Spleen (tissue), 11 donors: ENCODE measurements around the gene SUMO4. TPM values are rescaled to one million over a fixed set of nuclear protein-coding genes. Genes with fewer than 3 reads are reported as not detected.
A peak's percentile ranks its signal among the peaks of the same experiment; 100 is the strongest.

Source experiments
- DNase-seq: peaks from one replicate; pipeline ENCODE4 v3.0.0-alpha.2; 2020
- H3K27ac ChIP-seq, 8 donors: fragments of 200-600 bp; sonication (generic) in 7 of 8; 1 replicate in 4 of 8; 2 replicates in 4 of 8; pipeline versions ENCODE4 v1.5.0 to v1.8.0; 2016 to 2021; ENCODE audit warnings: inconsistent platforms in 4 of 8, mild to moderate bottlenecking in 4 of 8, moderate library complexity in 1 of 8
- H3K27me3 ChIP-seq, 7 donors: fragments of 200-600 bp; sonication (generic) in 6 of 7; replicated peaks in 1 of 7; 1 replicate in 4 of 7; 2 replicates in 3 of 7; pipeline versions ENCODE4 v1.5.0 to v1.8.0; 2016 to 2021; ENCODE audit warnings: inconsistent platforms in 3 of 7, mild to moderate bottlenecking in 1 of 7
- H3K36me3 ChIP-seq, 6 donors: fragments of 200-600 bp; sonication (generic) in 5 of 6; 1 replicate in 4 of 6; 2 replicates in 2 of 6; pipeline versions ENCODE4 v1.5.0 to v1.8.0; 2016 to 2021; ENCODE audit warnings: inconsistent platforms in 2 of 6
- H3K4me1 ChIP-seq, 6 donors: fragments of 200-600 bp; sonication (generic) in 5 of 6; 1 replicate in 3 of 6; 2 replicates in 3 of 6; pipeline versions ENCODE4 v1.5.0 to v1.8.0; 2016 to 2021; ENCODE audit warnings: inconsistent platforms in 3 of 6
- H3K4me3 ChIP-seq, 8 donors: fragments of 200-600 bp; sonication (generic) in 7 of 8; 1 replicate in 4 of 8; 2 replicates in 4 of 8; pipeline versions ENCODE4 v1.5.0 to v1.8.0; 2016 to 2021; ENCODE audit warnings: inconsistent platforms in 4 of 8, mild to moderate bottlenecking in 4 of 8, moderate library complexity in 2 of 8
- H3K9me3 ChIP-seq, 8 donors: fragments of 200-600 bp; sonication (generic) in 7 of 8; 1 replicate in 4 of 8; 2 replicates in 4 of 8; pipeline versions ENCODE4 v1.5.0 to v1.8.0; 2016 to 2021; ENCODE audit warnings: inconsistent platforms in 4 of 8
- CTCF ChIP-seq, 11 experiments: fragments of 200-600 bp in 7 of 11; fragments of 450-650 bp in 4 of 11; sonication (generic) in 4 of 11; IDR thresholded peaks in 8 of 11; conservative IDR thresholded peaks in 3 of 11; 1 replicate in 7 of 11; 2 replicates in 4 of 11; pipeline versions ENCODE4 v1.4.0 to v1.8.0; 2016 to 2021; ENCODE audit warnings: antibody characterized with exemption in 11 of 11, inconsistent platforms in 4 of 11, mild to moderate bottlenecking in 1 of 11
- POLR2A ChIP-seq, 3 donors: fragments of 450-650 bp; IDR thresholded peaks; one replicate each; pipeline ENCODE4 v1.5.1; 2017; ENCODE audit warnings: antibody characterized with exemption in 3 of 3, mild to moderate bottlenecking in 1 of 3
- POLR2AphosphoS5 ChIP-seq, 3 donors: sonication (generic); formaldehyde crosslinking; IDR thresholded peaks; one replicate each; pipeline ENCODE4 v1.5.1; 2017; ENCODE audit warnings: antibody characterized with exemption in 3 of 3
- WGBS, 5 donors: extraction: QIAGEN DNeasy Blood & Tissue Kit in 3 of 5; methylation state at CpG; one replicate each; pipeline versions ENCODE4 v1.1.5 to v1.1.7; 2013 to 2018; 5-methylcytosine and 5-hydroxymethylcytosine counted together
- intact Hi-C: fragments of 100-400 bp; cut with DNase I; formaldehyde crosslinking; loops from one replicate; pipeline ENCODE4 v1.15.0; 2023; ENCODE audit warnings: low total_unique reads
- polyA plus RNA-seq, 3 donors: library from polyadenylated mRNA; stranded (reverse); fragments of 200-250 nt; gene quantifications; one replicate each; pipeline ENCODE4 v1.2.1, GENCODE V29; 2013
- total RNA-seq, 7 donors: library from RNA; depleted of rRNA in 3 of 7; stranded (reverse); fragments of >200 nt in 3 of 7; fragmentation: NEBNext Ultra II Directional in 4 of 7; extraction: Animal tissue kit (Norgen Biotek cat#: 25700) in 4 of 7; gene quantifications; one replicate each; pipeline versions ENCODE4 v1.1.0 to v1.2.1, GENCODE V29; 2016 to 2021
- donor health status: healthy with polysubstance abuse.
- donor health status: DM: no; HTN: no; CAD: no; lungs with moderate emphysema.
- donor health status: DM: no; HTN: no; CAD: no.
- donor health status: Bipolar disorder and iron deficiency.
- donor health status: healthy.
- donor health status: DM: no; HTN: no; CAD: no.
- donor health status: DM: yes; HTN: yes; CAD: no.

The SUMO4 gene
- total and polyA plus RNA-seq, 10 donors, result 0.16 to 19.7 (median 6.3) TPM; not detected in 2

DNA sequence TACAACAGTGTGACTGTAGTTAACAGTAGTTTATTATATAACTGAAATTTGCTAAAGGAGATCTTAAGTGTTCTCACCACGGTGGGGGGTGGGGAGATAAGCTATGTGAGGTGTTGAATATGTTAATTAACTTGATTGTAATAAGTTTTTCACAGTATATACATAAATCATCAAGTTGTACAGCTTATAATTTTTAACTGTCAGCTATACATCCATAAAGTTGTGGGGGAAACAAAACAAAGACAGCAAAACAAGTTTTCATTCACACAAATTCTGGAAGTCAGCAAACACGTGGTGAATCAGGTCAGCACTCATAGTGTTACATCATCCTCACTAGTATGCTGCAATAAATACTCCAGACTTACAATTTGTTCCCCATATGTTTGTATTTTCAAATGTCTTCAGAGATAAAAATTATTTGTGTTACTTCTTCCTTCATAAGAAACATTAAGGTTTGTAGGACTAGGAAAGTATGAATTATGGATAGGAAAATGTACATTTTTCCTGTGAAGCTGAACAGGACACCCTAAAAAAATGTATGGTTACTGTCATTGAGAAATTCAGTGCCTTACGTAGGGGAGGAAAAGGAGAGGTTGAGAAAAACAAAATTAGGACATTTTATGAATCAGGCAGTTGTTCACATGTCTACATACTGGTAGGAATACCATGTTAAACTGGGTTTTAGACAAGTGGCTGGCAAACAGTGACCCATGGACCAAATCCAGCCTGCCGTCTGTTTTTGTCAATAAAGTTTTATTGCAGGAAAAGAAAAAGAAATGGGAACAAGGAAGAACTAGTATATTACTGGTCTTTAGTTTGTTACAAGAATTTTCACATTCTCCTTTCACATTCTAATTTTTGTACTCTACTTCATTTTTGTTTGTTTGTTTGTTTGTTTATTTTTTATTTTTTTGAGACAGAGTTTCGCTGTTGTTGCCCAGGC, 6.0 kb downstream of the SUMO4 start:
- Histone ChIP-seq H3K4me1 (peaks cover 0 to 6% (median 0%) of the 10 kb centered on the region in 6 donors), H3K9me3 (no peaks in the 10 kb centered on the region), H3K27me3 (no peaks in the 10 kb centered on the region), H3K4me3 (no peak overlapping the region), H3K36me3 (peaks cover 0 to 76% (median 37%) of the 10 kb centered on the region in 6 donors), H3K27ac (peak overlapping the region in 4 of 8 donors; percentile 36 to 62 (median 42))
- intact Hi-C loops, result no loop called here
- 65 to 89% (median 78%) methylated on average over 5 of the region's 5 CpGs for WGBS, 5 donors
- no peak for DNase-seq
- TF ChIP-seq POLR2A (IDR thresholded peaks at IDR 0.05) (no peak), CTCF (IDR thresholded peaks at IDR 0.05 in 8 of 11, conservative IDR thresholded peaks at IDR 0.05 in 3 of 11) (no peak), POLR2AphosphoS5 (IDR thresholded peaks at IDR 0.05) (no peak)

DNA sequence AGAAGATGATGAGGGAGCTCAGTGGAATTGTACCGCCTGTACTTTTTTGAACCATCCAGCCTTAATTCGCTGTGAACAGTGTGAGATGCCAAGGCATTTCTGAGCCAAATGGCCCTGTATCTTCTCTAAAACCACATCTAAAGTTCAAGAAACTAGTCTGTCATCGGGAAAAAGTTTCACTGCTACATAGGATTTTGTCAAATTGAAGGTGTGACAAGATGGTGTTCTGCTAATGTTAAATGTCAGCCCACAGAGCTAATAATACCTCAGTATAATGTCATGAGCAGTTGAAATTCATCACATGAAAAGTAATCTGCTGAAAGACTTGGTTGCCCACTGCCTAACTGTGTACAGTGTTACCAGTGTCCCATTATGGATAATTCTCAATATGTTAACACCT, 9.6 kb downstream of the SUMO4 start:
- no peak overlapping the region for H3K27ac ChIP-seq
- H3K36me3 ChIP-seq, result peaks cover 0 to 64% (median 22%) of the 10 kb centered on the region in 6 donors
- no peaks in the 10 kb centered on the region for H3K9me3 ChIP-seq
- intact Hi-C loops, result no loop called here
- DNase-seq, result no peak
- peaks cover 0 to 6% (median 0%) of the 10 kb centered on the region in 6 donors for H3K4me1 ChIP-seq
- no peak for TF ChIP-seq POLR2A (IDR thresholded peaks at IDR 0.05)
- no peak for TF ChIP-seq CTCF (IDR thresholded peaks at IDR 0.05 in 8 of 11, conservative IDR thresholded peaks at IDR 0.05 in 3 of 11)
- TF ChIP-seq POLR2AphosphoS5 (IDR thresholded peaks at IDR 0.05), result no peak
- 89 to 95% (median 93%) methylated on average over 3 of the region's 3 CpGs for WGBS, 5 donors
- H3K4me3 ChIP-seq, result no peak overlapping the region
- H3K27me3 ChIP-seq, result no peaks in the 10 kb centered on the region

- TF ChIP-seq POLR2AphosphoS5 (IDR thresholded peaks at IDR 0.05) (no peak), CTCF (IDR thresholded peaks at IDR 0.05 in 8 of 11, conservative IDR thresholded peaks at IDR 0.05 in 3 of 11) (no peak), POLR2A (IDR thresholded peaks at IDR 0.05) (no peak)
Measured at GRCh38 chr6:149410557-149410956, 10.5 kb downstream of the SUMO4 start.

GRCh38 chr6:149414009-149414408, 13.9 kb downstream of the SUMO4 start:
- TF ChIP-seq POLR2A (IDR thresholded peaks at IDR 0.05), result no peak
- TF ChIP-seq CTCF (IDR thresholded peaks at IDR 0.05 in 8 of 11, conservative IDR thresholded peaks at IDR 0.05 in 3 of 11), result no peak
- TF ChIP-seq POLR2AphosphoS5 (IDR thresholded peaks at IDR 0.05), result no peak
- intact Hi-C loops, result no loop called here
- Histone ChIP-seq H3K4me1 (no peaks in the 10 kb centered on the region), H3K4me3 (no peak overlapping the region), H3K27me3 (no peaks in the 10 kb centered on the region), H3K36me3 (peaks cover 0 to 47% (median 14%) of the 10 kb centered on the region in 6 donors), H3K27ac (no peak overlapping the region), H3K9me3 (peaks cover 0 to 4% (median 0%) of the 10 kb centered on the region in 8 donors)
- 68 to 96% (median 93%) methylated on average over 4 of the region's 4 CpGs for WGBS, 5 donors
- DNase-seq, result no peak

More at GRCh38 chr6:149410557-149410956, 10.5 kb downstream of the SUMO4 start:
- intact Hi-C loops, result no loop called here
- Histone ChIP-seq H3K27me3 (no peaks in the 10 kb centered on the region), H3K4me1 (peaks cover 0 to 4% (median 0%) of the 10 kb centered on the region in 6 donors), H3K9me3 (peaks cover 0 to 3% (median 0%) of the 10 kb centered on the region in 8 donors), H3K36me3 (peaks cover 0 to 58% (median 20%) of the 10 kb centered on the region in 6 donors), H3K4me3 (no peak overlapping the region), H3K27ac (no peak overlapping the region)
- no peak for DNase-seq
